Measurements from ENCODE around the gene FAM118B. TPM values are rescaled to one million over a fixed set of nuclear protein-coding genes. Genes with fewer than 3 reads are reported as not detected.
A peak's percentile ranks its signal among the peaks of the same experiment; 100 is the strongest.

Gene FAM118B
- total RNA-seq, 1 donor from 2014 or later, result 20.7 TPM

DNA sequence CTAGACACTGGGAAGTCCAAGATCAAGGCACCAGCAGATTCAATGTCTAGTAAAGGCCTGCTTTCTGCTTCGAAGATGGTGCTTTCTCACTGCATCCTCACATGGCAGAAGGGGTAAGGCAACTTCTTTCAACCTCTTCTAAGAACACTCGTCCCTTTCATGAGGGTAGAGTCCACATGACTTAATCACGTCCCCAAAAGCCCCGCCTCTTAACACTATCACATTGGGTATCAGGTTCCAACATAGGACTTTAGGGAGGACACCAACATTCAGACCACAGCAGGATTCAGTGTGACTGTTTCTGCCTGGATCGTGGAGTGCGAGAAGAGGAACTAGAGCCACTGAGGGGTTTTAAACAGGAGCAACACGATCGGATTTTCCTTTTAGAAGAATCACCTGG is 67.6 kb downstream of the FAM118B start:
- H3K27me3 Mint-ChIP-seq (ENCODE audit: low read depth), result no peaks in the 10 kb centered on the region
- no peak overlapping the region for H3K4me3 Mint-ChIP-seq
- H3K9me3 Mint-ChIP-seq, result no peaks in the 10 kb centered on the region

DNA sequence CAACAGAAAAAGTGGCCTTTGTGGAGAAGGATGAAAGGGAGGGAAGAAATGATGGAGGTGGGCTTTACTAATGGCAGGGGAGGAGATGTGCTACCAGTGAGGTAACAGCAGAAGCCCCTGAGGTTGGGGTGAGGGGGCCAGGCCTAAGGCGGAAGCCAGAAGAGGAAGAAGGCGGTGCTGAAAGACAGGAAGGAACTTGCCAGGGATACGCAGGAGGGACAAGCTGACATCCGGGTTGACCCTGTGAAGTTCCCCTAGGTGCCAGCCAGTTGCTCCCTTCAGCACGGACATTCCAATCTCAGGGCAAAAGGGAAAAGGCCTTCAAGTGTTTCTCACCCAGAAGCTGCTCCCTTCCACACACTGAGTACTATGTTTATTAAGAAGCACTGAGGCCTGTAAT is 69.0 kb downstream of the FAM118B start:
- Mint-ChIP-seq H3K4me1 (peaks cover 28% of the 10 kb centered on the region), H3K36me3 (peaks cover 2% of the 10 kb centered on the region), H3K4me3 (no peak overlapping the region), H3K9me3 (no peaks in the 10 kb centered on the region), H3K27ac (no peak overlapping the region), H3K27me3 (ENCODE audit: low read depth) (no peaks in the 10 kb centered on the region)
- TF ChIP-seq, protein P1, sequence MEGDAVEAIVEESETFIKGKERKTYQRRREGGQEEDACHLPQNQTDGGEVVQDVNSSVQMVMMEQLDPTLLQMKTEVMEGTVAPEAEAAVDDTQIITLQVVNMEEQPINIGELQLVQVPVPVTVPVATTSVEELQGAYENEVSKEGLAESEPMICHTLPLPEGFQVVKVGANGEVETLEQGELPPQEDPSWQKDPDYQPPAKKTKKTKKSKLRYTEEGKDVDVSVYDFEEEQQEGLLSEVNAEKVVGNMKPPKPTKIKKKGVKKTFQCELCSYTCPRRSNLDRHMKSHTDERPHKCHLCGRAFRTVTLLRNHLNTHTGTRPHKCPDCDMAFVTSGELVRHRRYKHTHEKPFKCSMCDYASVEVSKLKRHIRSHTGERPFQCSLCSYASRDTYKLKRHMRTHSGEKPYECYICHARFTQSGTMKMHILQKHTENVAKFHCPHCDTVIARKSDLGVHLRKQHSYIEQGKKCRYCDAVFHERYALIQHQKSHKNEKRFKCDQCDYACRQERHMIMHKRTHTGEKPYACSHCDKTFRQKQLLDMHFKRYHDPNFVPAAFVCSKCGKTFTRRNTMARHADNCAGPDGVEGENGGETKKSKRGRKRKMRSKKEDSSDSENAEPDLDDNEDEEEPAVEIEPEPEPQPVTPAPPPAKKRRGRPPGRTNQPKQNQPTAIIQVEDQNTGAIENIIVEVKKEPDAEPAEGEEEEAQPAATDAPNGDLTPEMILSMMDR (IDR thresholded peaks at IDR 0.05; ENCODE audit: unreplicated experiment), result no peak
- DNase-seq (ENCODE audit: low spot score in 2 of 2, unreplicated experiment in 2 of 2), result no peak

More for the DNA sequence above, 67.6 kb downstream of the FAM118B start:
- peaks cover 4% of the 10 kb centered on the region for H3K36me3 Mint-ChIP-seq
- H3K4me1 Mint-ChIP-seq, result peaks cover 21% of the 10 kb centered on the region
- H3K27ac Mint-ChIP-seq, result no peak overlapping the region
- TF ChIP-seq, protein P1 (IDR thresholded peaks at IDR 0.05; ENCODE audit: unreplicated experiment), result no peak
- no peak for DNase-seq (ENCODE audit: low spot score in 2 of 2, unreplicated experiment in 2 of 2)

DNA sequence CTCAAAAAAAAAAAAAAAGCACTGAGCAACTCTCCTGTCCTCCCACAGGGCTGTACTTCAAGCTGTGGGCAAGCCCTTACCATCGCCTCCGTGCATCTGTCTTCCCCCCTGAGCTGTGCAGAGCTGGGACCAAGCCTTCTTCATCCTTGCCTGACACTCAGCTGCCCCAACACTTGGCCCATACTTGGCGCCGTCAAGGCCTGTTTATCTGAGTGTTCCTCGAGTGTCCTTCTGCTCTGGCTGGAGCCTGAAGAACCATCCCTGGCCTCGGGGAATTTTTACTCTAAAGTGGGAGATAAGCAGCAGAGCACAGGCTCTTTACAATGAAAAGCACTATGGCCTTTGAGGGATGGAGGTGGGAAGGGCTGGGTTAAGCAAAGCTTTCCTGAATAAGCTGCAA is 69.7 kb downstream of the FAM118B start:
- no peak overlapping the region for H3K27ac Mint-ChIP-seq
- H3K36me3 Mint-ChIP-seq, result no peaks in the 10 kb centered on the region
- TF ChIP-seq, protein P1 (IDR thresholded peaks at IDR 0.05; ENCODE audit: unreplicated experiment), result no peak
- no peaks in the 10 kb centered on the region for H3K27me3 Mint-ChIP-seq (ENCODE audit: low read depth)
- H3K4me3 Mint-ChIP-seq, result peak overlapping the region; percentile 91
- H3K4me1 Mint-ChIP-seq, result peaks cover 28% of the 10 kb centered on the region
- no peaks in the 10 kb centered on the region for H3K9me3 Mint-ChIP-seq
- DNase-seq (ENCODE audit: low spot score in 2 of 2, unreplicated experiment in 2 of 2), result no peak

DNA sequence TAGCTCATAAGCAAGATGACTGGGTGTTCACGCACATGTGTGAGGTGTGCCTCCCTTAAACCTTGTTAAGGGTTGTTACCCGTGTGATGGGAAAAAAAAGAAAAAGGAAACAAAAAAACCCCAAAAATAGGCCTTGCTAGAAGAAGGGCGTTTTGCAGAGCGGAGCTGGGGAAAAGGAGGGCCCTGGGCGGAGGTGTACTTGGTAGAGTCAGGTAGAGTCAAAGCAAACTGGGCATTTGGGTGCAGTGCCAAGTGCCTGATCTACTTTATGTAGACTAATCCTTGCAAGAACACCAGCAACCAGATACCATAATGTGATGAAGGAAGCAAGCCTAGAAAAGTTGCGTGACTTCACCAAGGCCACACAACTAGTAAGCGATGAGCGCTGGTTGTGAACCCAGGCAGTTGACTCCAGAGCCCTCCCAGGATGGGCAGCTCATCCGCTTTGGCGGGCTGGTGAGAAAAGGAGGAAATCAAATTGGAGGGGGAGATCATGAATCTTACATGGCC is 70.1 kb downstream of the FAM118B start:
- Mint-ChIP-seq H3K4me1 (peaks cover 28% of the 10 kb centered on the region), H3K4me3 (peak overlapping the region; percentile 91), H3K36me3 (no peaks in the 10 kb centered on the region), H3K27ac (peak overlapping the region; percentile 95), H3K27me3 (ENCODE audit: low read depth) (no peaks in the 10 kb centered on the region), H3K9me3 (no peaks in the 10 kb centered on the region)
- TF ChIP-seq, protein P1 (IDR thresholded peaks at IDR 0.05; ENCODE audit: unreplicated experiment), result no peak
- DNase-seq (ENCODE audit: low spot score in 2 of 2, unreplicated experiment in 2 of 2), result no peak

DNA sequence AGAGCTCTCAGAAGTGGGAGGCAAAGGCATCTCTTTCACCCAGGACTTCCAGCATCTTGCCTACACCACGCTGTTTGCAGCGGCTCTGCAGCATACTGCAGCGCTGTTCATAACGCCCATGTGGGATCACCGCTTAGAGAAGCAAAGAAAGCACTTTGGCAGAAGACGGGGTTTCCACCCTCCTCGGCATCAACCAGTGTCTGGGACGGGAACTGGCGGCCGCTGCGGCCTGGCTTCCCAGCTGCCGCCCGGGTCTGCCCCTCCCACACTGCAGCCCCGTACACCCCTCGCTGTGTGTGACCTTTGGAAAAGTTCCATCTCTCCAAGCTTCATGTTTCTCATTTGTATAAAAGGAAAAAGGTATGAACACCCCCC is 70.8 kb downstream of the FAM118B start:
- peak in 1 of 2 experiments; percentile 58 for DNase-seq (ENCODE audit: low spot score in 2 of 2, unreplicated experiment in 2 of 2)

More for the DNA sequence above, 70.8 kb downstream of the FAM118B start:
- peaks cover 28% of the 10 kb centered on the region for H3K4me1 Mint-ChIP-seq
- H3K36me3 Mint-ChIP-seq, result no peaks in the 10 kb centered on the region
- H3K27ac Mint-ChIP-seq, result peak overlapping the region; percentile 95
- H3K4me3 Mint-ChIP-seq, result peak overlapping the region; percentile 91
- no peaks in the 10 kb centered on the region for H3K9me3 Mint-ChIP-seq
- TF ChIP-seq, protein P1 (IDR thresholded peaks at IDR 0.05; ENCODE audit: unreplicated experiment), result no peak
- no peaks in the 10 kb centered on the region for H3K27me3 Mint-ChIP-seq (ENCODE audit: low read depth)

Measured in mesothelial cell of epicardium (in vitro differentiated cells).